Neural cell (in vitro differentiated cells): ENCODE results near the gene ARGLU1.

Source experiments
- CTCF ChIP-seq: fragments of 450-650 bp; IDR thresholded peaks from 2 replicates; pipeline ENCODE4 v1.5.1; 2014; ENCODE audit warnings: antibody characterized with exemption, mild to moderate bottlenecking, moderate library complexity; ENCODE audit not compliant: poor library complexity, severe bottlenecking
- EP300 ChIP-seq: fragments of 450-650 bp; conservative IDR thresholded peaks from 2 replicates; pipeline ENCODE4 v1.6.1; 2014; ENCODE audit warnings: antibody characterized with exemption, mild to moderate bottlenecking, moderate library complexity; ENCODE audit not compliant: poor library complexity, severe bottlenecking
- EZH2 ChIP-seq: fragments of 200-600, 300-800 bp; shearing (Covaris generic), sonication (generic); IDR thresholded peaks from 2 replicates; pipeline ENCODE4 v1.6.1; 2014; ENCODE audit warnings: antibody characterized with exemption, low read length, borderline replicate concordance, mild to moderate bottlenecking; ENCODE audit not compliant: insufficient read depth, poor library complexity, severe bottlenecking
- POLR2AphosphoS5 ChIP-seq: IDR thresholded peaks from 2 replicates; pipeline ENCODE4 v1.6.1; 2012
- RAD21 ChIP-seq: fragments of 450-650 bp; conservative IDR thresholded peaks from 2 replicates; pipeline ENCODE4 v1.6.1; 2014; ENCODE audit warnings: antibody characterized with exemption, mild to moderate bottlenecking, moderate library complexity
- REST ChIP-seq: IDR thresholded peaks from 2 replicates; pipeline ENCODE4 v1.6.1; 2012; ENCODE audit warnings: borderline replicate concordance
- SMC3 ChIP-seq: fragments of 450-650 bp; conservative IDR thresholded peaks from 2 replicates; pipeline ENCODE4 v1.6.1; 2014; ENCODE audit warnings: antibody characterized with exemption, mild to moderate bottlenecking, moderate library complexity; ENCODE audit not compliant: poor library complexity
- TAF1 ChIP-seq: IDR thresholded peaks from 2 replicates; pipeline ENCODE4 v1.6.1; 2012; ENCODE audit warnings: low read depth

DNA sequence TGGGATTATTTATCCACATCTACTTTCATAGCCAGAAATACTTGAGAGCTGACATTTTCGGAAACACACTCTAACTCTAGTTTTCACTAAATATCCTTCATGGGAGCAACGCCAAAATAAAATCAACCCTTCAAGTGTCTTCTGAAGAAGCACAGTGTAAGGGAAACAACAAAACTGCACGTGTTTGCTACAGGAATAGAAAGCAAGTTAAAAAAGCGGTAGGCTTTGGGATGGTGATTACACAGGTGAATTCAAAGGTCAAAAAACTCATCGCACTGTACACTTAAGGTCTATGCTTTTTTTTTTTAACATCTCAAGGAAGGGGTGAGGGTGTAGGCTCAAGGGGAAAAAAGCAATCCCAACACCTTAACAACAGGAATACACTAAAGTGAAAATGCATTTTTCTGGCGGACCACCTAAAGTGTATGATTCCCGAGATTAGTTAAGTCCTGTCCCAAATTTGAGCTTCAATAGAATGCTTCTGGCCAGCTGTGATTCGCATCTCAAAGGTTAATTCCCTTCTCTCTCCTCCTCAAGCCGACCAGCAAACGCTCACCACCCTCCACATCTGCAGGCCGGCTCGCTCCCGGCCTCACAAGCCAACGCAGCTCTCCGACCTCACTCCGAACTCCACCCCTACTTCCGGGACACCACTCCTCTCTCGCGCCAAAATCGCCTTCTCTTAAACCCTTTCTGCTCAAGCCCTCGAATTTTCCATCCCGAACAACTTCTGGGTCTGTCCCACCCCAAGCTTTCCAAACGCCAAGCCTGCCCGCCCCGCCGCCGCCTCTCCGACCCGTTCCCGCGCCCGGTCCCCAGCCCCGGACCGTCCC lies 1.1 kb downstream of the ARGLU1 start:
- TF ChIP-seq CTCF (no peak), EP300 (no peak), TAF1 (no peak), REST (no peak), POLR2AphosphoS5 (no peak), EZH2 (no peak), RAD21 (peak; percentile 10), SMC3 (no peak)
